Germinal center (tissue), 1 donor: ENCODE data around the gene CD2.

ENCODE experiments used
- DNase-seq: peaks from one replicate; pipeline ENCODE4 v3.0.0; 2012; ENCODE audit warnings: mixed read lengths, low spot score

Gene CD2

DNA sequence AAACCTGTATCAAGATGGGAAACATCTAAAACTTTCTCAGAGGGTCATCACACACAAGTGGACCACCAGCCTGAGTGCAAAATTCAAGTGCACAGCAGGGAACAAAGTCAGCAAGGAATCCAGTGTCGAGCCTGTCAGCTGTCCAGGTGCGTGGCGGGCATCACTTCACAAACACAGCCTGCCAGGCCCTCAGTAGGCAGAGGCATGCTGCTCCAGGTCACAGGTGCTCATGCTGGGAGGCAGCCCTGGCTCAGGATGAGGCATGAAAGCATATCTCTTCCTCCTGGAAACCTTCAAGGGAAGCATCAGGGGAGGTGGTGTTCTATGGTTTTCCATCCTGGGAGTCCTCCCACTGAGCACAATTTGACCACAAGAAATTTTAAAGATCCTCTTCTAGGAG is 6.3 kb downstream of the CD2 start:
- no peak for DNase-seq

- no peak for DNase-seq
Observed at GRCh38 chr1:116760996-116761665, 6.9 kb downstream of the CD2 start.

DNA sequence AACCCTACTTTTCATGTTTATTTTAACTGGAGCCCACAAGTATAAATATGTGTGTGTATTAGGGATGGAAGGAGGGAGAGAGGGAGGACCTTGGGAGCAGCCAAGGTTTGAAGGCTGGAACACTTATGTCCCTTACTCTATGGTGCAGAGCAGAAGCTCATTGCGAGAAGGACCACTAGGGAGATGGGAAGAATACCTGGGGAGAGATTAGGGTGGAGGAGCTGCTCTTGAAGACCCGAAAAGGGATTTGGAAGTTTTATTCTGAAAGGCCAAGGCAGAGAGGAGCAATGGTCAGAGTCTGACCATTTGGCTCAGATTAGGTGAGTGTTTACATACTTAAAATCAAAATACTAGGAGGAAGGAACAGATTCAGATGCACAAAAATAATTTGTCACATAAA is 8.1 kb downstream of the CD2 start:
- no peak for DNase-seq

DNA sequence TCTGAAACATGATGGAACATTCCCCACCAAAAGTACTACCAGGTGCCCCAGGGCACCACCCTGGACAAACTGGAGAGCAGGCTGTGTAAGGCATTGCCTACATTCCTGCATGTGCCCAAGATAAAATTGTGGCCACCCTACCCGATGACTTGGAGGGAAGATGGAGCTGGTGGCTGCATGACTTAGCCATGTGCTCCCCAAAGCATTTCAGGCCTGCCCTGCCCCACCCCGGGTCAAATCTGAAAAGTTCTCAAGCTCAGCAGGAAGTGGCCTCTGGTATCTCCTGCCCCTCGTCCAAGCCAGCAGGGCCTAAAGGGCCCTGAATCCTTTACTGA is 8.5 kb downstream of the CD2 start:
- no peak for DNase-seq

- DNase-seq, result no peak
Observed at GRCh38 chr1:116763116-116763786, 9.0 kb downstream of the CD2 start.

GRCh38 chr1:116763787-116764465 is 9.7 kb downstream of the CD2 start:
- no peak for DNase-seq

- no peak for DNase-seq
Observed at GRCh38 chr1:116764466-116764898, 10.3 kb downstream of the CD2 start.

DNA sequence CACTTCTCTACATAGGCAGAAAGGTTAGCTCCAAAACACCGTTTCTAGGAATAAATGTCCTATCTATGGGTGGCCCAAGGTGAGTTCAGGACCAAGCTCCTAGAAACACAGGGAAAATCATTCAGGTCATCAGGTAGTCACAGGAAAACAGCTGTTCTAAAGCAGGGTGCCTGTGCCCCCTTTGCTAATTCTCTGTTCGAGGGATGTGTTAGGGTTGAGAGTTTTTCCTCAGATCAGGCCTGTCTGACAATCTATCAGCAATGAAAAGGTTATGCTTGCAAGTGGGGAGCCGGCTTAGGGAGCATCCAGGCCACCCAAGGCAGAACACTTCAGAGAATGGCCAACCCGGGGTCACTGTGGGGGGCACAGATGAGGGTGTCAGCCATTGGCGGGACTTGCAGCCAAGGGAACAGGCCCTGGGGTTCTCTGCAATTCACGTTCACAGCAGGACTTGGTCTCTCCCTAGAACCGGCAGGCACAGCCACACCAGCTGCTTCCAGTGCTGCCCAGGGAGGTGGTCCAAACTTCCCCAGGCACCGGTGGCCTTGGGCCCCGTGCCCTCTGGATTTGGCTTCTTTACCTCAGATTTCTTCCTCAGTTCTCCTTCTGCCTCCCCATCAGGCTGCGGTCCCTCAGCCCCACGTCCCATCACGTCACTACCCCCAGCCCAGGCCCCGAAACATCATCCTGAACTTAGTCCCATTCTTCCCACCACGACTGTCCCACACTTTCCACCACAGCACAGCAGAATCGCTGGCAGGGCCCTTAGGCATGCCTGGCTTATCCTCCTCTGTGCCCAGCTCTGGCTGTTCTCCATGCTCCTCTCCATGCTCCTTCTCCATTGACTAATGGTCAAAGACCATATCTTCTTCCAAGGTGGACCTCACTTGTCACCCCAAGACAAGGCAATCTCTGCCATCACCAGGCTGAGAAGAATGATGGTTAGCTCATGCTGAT is 11.0 kb downstream of the CD2 start:
- no peak for DNase-seq

GRCh38 chr1:116765962-116766361 is 11.7 kb downstream of the CD2 start:
- no peak for DNase-seq

- DNase-seq, result no peak
Observed at GRCh38 chr1:116766616-116767469, 12.6 kb downstream of the CD2 start.

GRCh38 chr1:116767782-116768382 is 13.7 kb downstream of the CD2 start:
- DNase-seq, result no peak

- DNase-seq, result no peak
Observed at GRCh38 chr1:116768416-116769103, 14.3 kb downstream of the CD2 start.

DNA sequence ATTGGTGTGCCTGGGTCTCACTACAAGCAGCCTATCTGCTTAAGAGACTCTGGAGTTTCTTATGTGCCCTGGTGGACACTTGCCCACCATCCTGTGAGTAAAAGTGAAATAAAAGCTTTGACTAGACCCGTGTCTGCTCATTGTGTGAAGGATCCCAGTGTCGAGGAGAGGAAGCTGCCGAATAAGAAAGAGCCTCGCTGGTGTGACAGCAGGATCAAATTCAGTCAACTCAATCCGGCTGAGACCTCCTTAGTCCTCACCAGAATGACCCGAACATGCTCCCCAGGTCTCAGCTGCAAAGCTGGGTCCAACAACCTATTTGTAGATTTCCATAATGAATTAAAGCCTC is 14.8 kb downstream of the CD2 start:
- DNase-seq, result no peak

DNA sequence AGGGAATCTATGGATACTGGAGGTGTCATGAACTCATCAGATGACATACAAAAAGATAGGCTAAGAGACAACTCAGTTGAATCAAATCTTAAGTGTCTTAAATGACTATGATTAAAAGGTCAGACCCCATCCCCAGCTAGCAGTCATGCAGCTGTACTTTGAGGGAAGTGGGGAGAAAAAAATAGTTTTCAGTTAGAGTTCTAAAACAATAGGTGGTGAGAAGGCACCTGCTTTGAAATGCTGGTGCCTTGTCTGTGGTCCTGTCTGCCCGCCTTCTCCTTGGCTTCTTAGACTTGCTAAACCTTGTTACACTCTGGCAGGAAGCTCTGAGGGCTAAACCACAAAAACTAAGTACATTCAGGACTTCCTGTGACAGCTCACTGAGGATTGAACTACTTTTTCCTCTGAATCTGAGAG is 15.3 kb downstream of the CD2 start:
- DNase-seq, result no peak

DNA sequence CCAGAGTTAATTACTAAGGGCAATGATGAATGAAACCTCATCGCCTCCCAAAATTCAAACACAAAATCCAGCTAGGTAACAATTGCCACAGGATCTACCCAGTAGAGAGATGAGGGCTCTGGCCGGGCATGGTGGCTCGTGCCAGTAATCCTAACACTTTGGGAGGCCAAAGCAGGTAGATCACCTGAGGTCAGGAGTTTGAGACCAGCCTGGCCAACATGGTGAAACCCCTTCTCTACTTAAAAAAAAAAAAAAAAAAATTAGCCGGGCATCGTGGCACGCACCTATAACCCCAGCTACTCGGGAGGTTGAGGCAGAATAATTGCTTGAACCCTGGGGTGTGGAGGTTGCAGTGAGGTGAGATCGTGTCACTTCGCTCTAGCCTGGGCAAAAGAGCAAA is 15.8 kb downstream of the CD2 start:
- DNase-seq, result no peak

- DNase-seq, result no peak
Observed at GRCh38 chr1:116770625-116771024, 16.4 kb downstream of the CD2 start.

DNA sequence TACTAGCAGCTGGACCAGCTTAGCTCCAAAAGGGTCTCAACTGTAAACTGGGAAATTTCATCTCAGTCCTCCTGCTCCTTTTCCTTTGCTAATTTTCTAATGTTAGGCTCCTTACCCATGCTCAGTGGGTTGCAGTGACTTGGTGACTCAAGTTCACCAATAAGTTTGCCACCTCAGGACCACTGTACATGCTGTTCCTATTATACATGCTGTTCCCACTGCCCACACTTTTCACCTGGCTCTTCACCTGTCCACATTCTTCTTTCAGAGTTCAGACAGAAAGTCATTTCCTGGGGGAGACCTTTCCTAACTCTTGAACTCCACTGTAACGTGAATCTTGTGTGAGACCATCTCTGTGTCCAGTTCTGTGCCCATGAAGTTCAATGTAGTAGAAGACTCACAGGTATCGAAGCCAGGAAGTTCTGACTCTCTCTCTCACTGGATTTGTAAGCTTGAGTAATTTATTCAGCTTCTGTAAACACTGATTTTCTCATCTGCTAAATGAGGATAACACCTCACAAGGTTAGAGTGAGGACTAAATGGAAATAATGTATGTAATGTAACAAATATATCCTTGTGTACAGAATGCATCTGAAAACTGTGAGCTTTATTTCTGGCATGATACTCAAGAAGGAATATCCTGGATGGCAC is 17.9 kb downstream of the CD2 start:
- no peak for DNase-seq

DNA sequence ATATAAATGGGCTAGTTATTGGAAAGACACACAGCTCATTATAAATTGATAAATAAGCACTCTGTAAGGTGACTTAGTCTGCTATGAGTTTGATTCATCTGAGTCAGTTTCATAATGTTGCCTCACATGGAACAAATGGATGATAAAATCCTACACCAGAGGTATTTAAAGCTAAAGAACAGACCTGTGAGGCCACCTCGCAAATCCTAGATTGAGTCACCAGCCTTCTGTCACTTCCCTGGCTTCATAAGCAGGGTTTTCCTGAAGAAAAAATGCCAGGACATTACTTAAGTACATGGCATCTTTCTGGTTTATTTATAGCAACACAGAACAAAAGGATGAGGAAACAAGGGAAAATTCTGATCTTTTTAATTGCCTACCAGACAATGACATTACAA is 18.4 kb downstream of the CD2 start:
- no peak for DNase-seq

- DNase-seq, result no peak
Observed at GRCh38 chr1:116775116-116775752, 21.0 kb downstream of the CD2 start.
